HG02938 (cell line): Measurements from ENCODE around the gene GCAT.

ENCODE experiments used
- ATAC-seq: cut with Tn5 transposase; IDR thresholded peaks from one replicate; pipeline ENCODE4 v1.9.1; 2021; ENCODE audit warnings: mild to moderate bottlenecking, moderate library complexity; ENCODE audit not compliant: unreplicated experiment

Gene GCAT

GRCh38 chr22:37809672-37810333 lies 2.1 kb downstream of the GCAT start:
- no peak for ATAC-seq

- ATAC-seq, result no peak
Observed at GRCh38 chr22:37811867-37812266, 4.1 kb downstream of the GCAT start.

DNA sequence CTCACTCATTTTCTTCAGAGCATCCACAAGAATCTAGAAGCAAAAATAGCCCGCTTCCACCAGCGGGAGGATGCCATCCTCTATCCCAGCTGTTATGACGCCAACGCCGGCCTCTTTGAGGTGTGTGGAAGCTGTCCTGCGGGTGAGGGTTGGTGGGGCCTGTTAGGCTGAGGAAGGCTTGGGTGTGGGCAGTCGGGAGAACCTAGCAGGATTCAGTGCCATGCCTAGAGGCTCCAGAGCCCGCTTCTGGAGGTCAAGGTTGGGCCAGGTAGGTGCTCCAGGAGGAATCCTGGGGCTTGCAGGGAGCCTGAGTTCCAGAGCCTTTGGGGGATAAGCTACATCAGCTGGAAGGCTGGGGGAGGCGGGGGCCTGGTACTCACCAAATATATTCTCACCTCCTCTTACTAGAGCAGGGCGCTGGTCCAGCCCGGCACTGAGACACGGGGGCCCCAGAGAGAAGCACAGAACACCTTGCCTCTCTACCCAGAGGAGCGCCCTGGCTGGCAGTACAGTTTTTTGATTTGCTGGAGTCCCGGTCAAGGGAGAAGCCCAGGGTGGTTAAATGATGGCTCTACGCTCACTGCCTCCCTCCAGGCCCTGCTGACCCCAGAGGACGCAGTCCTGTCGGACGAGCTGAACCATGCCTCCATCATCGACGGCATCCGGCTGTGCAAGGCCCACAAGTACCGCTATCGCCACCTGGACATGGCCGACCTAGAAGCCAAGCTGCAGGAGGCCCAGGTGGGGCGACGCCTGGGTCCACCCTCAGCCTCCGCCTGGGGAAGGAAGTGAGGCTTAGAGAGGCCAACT lies 5.3 kb downstream of the GCAT start:
- ATAC-seq, result no peak

DNA sequence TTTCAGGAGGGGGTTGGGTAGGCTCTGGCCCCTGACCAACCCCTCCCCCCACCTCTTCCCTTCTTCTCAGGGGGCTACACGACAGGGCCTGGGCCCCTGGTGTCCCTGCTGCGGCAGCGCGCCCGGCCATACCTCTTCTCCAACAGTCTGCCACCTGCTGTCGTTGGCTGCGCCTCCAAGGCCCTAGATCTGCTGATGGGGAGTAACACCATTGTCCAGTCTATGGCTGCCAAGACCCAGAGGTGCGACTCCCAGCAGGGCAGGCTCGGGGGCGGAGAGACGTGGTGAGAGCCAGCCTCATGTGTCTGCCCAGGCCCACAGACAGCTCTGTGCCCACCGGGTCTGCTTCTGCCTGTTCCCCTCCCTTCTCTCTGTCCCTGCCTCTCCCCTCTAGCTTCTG lies 7.9 kb downstream of the GCAT start:
- no peak for ATAC-seq

DNA sequence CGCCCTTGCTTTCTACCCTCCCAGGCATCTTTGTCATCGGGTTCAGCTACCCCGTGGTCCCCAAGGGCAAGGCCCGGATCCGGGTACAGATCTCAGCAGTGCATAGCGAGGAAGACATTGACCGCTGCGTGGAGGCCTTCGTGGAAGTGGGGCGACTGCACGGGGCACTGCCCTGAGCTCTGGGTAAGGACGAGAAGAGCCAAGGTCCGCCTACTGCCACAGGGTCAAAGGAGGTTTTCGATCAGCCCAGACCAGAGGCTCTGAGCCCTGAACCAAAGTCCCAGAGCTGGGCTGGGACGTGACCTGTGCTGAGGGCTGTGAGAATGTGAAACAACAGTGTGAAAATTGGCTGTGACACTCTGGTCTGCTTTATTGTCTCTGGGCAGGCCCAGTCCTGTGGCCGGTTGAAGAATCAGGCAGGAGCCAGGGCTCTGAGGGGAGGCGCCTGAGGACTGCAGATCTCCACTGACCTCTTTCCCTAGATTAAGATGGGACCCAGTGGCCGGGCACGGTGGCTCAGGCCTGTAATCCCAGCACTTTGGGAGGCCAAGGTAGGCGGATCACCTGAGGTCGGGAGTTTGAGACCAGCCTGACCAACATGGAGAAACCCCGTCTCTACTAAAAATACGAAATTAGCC lies 8.9 kb downstream of the GCAT start:
- ATAC-seq, result no peak

GRCh38 chr22:37817705-37818408 lies 10.1 kb downstream of the GCAT start:
- ATAC-seq, result no peak

- ATAC-seq, result no peak
Observed at GRCh38 chr22:37818409-37819104, 10.8 kb downstream of the GCAT start.

DNA sequence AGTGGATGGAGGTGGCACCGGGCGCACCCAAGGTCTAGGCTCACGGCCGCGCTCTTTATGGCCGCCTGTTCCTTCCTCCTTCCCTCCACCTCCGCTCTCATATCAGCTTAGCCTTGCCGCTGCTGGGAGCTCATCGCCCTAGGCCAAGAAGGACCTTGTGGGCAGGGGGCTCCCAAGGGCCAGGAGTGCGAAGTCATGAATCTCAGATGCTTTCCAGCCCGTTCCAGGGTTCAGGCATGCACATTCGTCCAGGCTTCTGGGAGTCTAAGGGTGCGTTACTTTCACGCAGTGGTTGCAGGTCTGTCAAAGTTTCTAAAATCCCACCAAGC lies 11.3 kb downstream of the GCAT start:
- ATAC-seq, result no peak

- ATAC-seq, result no peak
Observed at GRCh38 chr22:37820350-37820749, 12.6 kb downstream of the GCAT start.

DNA sequence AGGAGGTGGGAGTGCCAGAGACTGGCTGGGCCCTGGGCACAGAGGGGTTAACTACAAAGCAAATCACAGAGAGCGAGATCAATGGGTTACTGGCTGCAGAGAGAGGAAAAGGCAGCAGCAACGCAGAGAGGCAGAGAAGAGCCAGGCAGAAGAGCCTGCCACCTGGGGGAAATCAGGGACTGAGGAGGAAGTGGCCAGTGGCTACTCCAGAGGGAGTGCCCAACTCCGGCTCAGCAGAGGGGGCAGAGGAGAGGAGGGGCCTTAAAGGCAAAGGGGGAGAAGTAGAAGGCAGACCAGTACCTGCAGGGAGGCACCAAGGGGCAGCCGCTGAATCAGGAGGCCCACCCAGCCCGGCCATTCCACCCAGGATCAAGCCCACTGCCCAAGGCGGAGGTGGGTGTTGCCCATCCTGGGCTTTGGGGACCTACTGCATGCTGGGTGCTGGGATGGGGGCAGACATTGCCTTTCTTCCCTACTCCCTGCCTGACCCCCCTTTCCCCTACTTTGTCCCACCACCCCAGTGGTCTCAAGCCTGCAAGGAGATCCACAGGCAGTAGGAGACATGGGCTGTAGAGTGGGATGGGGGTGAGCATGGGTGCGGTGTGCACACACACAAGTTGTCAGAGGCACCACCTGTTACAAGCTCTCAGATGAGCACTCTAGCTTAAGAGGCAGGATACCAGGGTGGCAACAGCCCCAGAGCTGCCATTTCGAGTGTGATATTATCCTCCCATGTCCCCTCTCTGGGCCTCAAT lies 14.5 kb downstream of the GCAT start:
- ATAC-seq, result no peak

GRCh38 chr22:37823134-37823985 lies 15.6 kb downstream of the GCAT start, which contains the start of gene GALR3:
GALR3 (plus strand) TSS chr22:37823382; CDS start chr22:37823407, 25 bp downstream.
- ATAC-seq, result no peak

DNA sequence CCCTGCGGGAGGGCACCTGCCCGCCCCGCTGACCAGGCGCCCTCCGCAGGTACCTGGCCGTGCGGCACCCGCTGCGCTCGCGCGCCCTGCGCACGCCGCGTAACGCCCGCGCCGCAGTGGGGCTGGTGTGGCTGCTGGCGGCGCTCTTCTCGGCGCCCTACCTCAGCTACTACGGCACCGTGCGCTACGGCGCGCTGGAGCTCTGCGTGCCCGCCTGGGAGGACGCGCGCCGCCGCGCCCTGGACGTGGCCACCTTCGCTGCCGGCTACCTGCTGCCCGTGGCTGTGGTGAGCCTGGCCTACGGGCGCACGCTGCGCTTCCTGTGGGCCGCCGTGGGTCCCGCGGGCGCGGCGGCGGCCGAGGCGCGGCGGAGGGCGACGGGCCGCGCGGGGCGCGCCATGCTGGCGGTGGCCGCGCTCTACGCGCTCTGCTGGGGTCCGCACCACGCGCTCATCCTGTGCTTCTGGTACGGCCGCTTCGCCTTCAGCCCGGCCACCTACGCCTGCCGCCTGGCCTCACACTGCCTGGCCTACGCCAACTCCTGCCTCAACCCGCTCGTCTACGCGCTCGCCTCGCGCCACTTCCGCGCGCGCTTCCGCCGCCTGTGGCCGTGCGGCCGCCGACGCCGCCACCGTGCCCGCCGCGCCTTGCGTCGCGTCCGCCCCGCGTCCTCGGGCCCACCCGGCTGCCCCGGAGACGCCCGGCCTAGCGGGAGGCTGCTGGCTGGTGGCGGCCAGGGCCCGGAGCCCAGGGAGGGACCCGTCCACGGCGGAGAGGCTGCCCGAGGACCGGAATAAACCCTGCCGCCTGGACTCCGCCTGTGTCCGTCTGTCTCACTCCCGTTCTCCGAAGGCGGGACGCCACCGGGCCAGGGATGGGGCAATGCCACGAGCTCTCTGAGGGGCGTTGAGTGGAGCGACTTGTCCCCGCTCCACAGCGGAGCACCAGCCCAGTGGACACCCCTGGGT lies 17.2 kb downstream of the GCAT start:
- no peak for ATAC-seq

DNA sequence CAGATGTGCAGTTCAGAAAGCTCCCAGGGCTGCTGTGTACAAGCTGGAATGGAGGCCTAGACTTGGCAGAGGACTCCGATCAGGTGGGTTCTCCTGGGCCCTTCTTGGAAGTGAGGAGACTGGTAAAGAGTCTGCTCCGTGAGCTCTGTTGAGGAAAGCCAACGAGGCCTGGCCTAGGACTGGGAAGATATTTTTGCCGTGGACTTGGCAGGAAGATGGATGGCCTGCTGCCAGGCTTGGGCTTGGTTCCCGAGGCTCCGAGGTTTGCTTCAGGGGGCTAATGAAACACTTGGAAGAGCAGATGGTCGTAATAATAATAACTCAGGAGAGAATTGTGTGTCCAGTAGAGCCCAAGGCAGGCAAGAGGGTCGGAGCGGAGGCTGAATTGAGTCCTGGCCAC lies 19.3 kb downstream of the GCAT start:
- ATAC-seq, result no peak

DNA sequence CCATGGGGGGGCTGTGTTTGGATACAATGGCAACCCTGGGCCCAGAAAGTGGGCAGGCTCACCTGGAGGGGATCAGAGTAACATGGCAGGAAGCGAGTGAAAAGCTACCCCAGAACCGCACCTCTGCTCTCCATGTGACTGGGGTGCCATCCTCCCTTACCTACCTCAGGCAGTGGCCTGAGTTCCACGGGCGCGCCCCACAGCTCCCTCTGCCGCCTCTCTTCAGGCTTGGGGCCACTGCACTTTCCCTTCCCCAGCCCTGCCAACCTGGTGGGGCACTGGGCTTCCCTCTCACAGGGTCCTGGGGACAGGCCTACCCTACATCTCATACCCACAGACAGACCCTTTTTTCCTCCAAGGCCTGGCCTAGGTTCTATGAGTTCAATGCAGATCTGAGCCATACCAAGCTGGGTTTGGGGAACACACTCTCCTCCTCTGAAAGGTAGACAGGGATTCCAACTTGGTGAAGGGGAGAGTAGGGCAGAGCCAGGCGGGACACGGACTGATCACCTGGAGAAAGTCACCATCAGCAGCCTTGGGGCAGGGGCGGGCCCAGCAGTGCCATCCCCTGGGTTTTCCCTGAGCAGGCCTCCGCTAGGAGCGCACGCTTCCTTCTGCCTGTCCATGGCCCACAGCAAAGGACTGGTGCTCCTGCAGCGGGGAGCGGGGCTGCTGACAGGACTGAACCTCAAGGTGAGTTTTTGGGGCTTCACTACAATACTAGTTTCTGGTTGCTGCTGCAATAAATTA lies 22.5 kb downstream of the GCAT start:
- no peak for ATAC-seq

DNA sequence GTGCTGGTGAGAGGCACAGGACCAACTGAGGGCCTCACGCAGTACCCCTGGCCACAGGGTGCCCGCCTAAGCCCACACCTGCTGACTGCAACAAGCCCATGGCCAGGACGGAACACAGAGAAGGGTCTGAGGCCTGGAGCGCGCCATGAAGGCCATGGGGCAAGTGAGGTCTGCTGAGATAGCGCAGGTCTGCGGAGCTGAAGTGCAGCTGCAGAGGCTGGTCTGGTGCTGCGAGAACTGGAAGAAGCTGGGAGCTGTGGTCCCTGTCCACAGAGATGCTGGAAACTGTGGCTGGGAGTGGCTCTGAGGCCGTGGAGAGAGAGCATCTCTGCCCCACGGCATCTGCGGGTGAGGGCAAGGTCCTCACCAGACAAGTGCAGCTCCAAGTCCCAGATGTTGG lies 23.7 kb downstream of the GCAT start:
- no peak for ATAC-seq

- ATAC-seq, result no peak
Observed at GRCh38 chr22:37832022-37832857, 24.5 kb downstream of the GCAT start.
